ENCODE measurements around the gene ELANE. TPM values are rescaled to one million over a fixed set of nuclear protein-coding genes. Genes with fewer than 3 reads are reported as not detected.
A peak's percentile ranks its signal among the peaks of the same experiment; 100 is the strongest.

The ELANE gene
- total and polyA plus RNA-seq, 4 donors = 0.17 to 37.4 (median 1.8) TPM

GRCh38 chr19:843836-844545 is 8.1 kb upstream of the ELANE start:
- TF ChIP-seq FOXA1 (IDR thresholded peaks at IDR 0.05) = no peak
- no peak for TF ChIP-seq HNF4A (conservative IDR thresholded peaks at IDR 0.05)
- no peak for TF ChIP-seq EGR1 (IDR thresholded peaks at IDR 0.05; ENCODE audit: low read depth in 2 of 2)
- TF ChIP-seq SP1 (IDR thresholded peaks at IDR 0.05) = no peak
- no peak for TF ChIP-seq FOXA2 (IDR thresholded peaks at IDR 0.05)
- TF ChIP-seq JUND (IDR thresholded peaks at IDR 0.05) = no peak
- TF ChIP-seq, protein P1, sequence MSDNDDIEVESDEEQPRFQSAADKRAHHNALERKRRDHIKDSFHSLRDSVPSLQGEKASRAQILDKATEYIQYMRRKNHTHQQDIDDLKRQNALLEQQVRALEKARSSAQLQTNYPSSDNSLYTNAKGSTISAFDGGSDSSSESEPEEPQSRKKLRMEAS (IDR thresholded peaks at IDR 0.05) = no peak
- WGBS = 40% methylated on average over 65 of the region's 70 CpGs
- H3K36me3 ChIP-seq (ENCODE audit: control insufficient read depth in 4 of 4, insufficient read depth in 3 of 4, low read depth in 1 of 4, low read length in 3 of 4) = no peaks in the 10 kb centered on the region
- peaks cover 3 to 9% (median 4%) of the 10 kb centered on the region in 4 donors for H3K4me1 ChIP-seq (ENCODE audit: control insufficient read depth in 4 of 4, insufficient read depth in 4 of 4, low read length in 3 of 4)
- peak overlapping the region in 1 of 3 donors; percentile 9 for H3K4me3 ChIP-seq (ENCODE audit: low read depth in 1 of 3, low read length in 3 of 3)
- H3K9ac ChIP-seq (ENCODE audit: low read depth in 1 of 2, low read length in 2 of 2) = no peak overlapping the region
- H3K9me3 ChIP-seq (ENCODE audit: control insufficient read depth in 4 of 4, low read length in 3 of 4) = no peaks in the 10 kb centered on the region
- DNase-seq (ENCODE audit: low spot score) = no peak
- no peak overlapping the region for H3K27ac ChIP-seq (ENCODE audit: low read depth in 1 of 2, low read length in 2 of 2)
- peaks cover 0 to 5% (median 1%) of the 10 kb centered on the region in 4 donors for H3K27me3 ChIP-seq (ENCODE audit: control insufficient read depth in 4 of 4, insufficient read depth in 4 of 4, low read length in 3 of 4)

GRCh38 chr19:844546-844971 is 7.5 kb upstream of the ELANE start:
- DNase-seq (ENCODE audit: low spot score) = no peak
- TF ChIP-seq NR2F2 (IDR thresholded peaks at IDR 0.05) (no peak), FOXA2 (IDR thresholded peaks at IDR 0.05) (no peak), YY1 (IDR thresholded peaks at IDR 0.05) (no peak), ZBTB33 (IDR thresholded peaks at IDR 0.05) (no peak), REST (IDR thresholded peaks at IDR 0.05) (no peak), EGR1 (IDR thresholded peaks at IDR 0.05; ENCODE audit: low read depth in 2 of 2) (no peak), HNF4G (IDR thresholded peaks at IDR 0.05) (no peak), FOXA1 (IDR thresholded peaks at IDR 0.05) (no peak), ATF3 (IDR thresholded peaks at IDR 0.05) (no peak), JUND (IDR thresholded peaks at IDR 0.05) (no peak), RAD21 (IDR thresholded peaks at IDR 0.05) (no peak), SP1 (IDR thresholded peaks at IDR 0.05) (no peak), RXRA (IDR thresholded peaks at IDR 0.05) (no peak), HNF4A (conservative IDR thresholded peaks at IDR 0.05) (no peak), GABPA (IDR thresholded peaks at IDR 0.05 in 1 of 2, conservative IDR thresholded peaks at IDR 0.05 in 1 of 2) (no peak), TAF1 (conservative IDR thresholded peaks at IDR 0.05) (no peak)
- TF ChIP-seq, protein P2, sequence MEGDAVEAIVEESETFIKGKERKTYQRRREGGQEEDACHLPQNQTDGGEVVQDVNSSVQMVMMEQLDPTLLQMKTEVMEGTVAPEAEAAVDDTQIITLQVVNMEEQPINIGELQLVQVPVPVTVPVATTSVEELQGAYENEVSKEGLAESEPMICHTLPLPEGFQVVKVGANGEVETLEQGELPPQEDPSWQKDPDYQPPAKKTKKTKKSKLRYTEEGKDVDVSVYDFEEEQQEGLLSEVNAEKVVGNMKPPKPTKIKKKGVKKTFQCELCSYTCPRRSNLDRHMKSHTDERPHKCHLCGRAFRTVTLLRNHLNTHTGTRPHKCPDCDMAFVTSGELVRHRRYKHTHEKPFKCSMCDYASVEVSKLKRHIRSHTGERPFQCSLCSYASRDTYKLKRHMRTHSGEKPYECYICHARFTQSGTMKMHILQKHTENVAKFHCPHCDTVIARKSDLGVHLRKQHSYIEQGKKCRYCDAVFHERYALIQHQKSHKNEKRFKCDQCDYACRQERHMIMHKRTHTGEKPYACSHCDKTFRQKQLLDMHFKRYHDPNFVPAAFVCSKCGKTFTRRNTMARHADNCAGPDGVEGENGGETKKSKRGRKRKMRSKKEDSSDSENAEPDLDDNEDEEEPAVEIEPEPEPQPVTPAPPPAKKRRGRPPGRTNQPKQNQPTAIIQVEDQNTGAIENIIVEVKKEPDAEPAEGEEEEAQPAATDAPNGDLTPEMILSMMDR (IDR thresholded peaks at IDR 0.05; ENCODE audit: low read depth, low read length, missing input control) = no peak
- TF ChIP-seq, protein P1 (IDR thresholded peaks at IDR 0.05) = no peak
- Histone ChIP-seq H3K36me3 (ENCODE audit: control insufficient read depth in 4 of 4, insufficient read depth in 3 of 4, low read depth in 1 of 4, low read length in 3 of 4) (no peaks in the 10 kb centered on the region), H3K27me3 (ENCODE audit: control insufficient read depth in 4 of 4, insufficient read depth in 4 of 4, low read length in 3 of 4) (peaks cover 0 to 5% (median 1%) of the 10 kb centered on the region in 4 donors), H3K27ac (ENCODE audit: low read depth in 1 of 2, low read length in 2 of 2) (no peak overlapping the region), H3K9me3 (ENCODE audit: control insufficient read depth in 4 of 4, low read length in 3 of 4) (no peaks in the 10 kb centered on the region), H3K9ac (ENCODE audit: low read depth in 1 of 2, low read length in 2 of 2) (no peak overlapping the region), H3K4me1 (ENCODE audit: control insufficient read depth in 4 of 4, insufficient read depth in 4 of 4, low read length in 3 of 4) (peaks cover 0 to 9% (median 3%) of the 10 kb centered on the region in 4 donors), H3K4me3 (ENCODE audit: low read depth in 1 of 3, low read length in 3 of 3) (no peak overlapping the region)
- WGBS = 54% methylated on average over 11 of the region's 11 CpGs
